ENCODE data around the gene KAT6B. TPM values are rescaled to one million over a fixed set of nuclear protein-coding genes. Genes with fewer than 3 reads are reported as not detected.

Gene KAT6B
- total RNA-seq, 4 donors from 2014 or later, result 50.0 to 75.8 (median 57.5) TPM

DNA sequence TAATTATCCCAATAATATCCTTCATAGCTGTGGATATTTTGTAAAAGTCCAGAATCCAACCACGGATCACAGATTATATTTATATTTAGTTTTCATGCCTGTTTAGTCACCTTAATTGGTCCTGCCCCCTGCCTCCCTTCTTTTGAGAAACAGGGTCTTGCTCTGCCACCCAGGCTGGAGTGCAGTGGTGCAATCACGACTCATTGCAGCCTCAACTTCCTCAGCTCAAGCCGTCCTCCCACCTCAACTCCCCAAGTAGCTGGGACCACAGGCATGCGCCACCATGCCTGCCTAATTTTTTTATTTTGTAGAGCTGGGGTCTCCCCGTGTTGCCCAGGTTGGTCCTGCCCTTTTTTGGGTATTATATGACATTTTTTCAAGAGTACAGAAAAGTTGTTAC lies 129.4 kb downstream of the KAT6B start:
- no peaks in the 10 kb centered on the region for H3K9me3 ChIP-seq
- H3K36me3 ChIP-seq, result no peaks in the 10 kb centered on the region
- intact Hi-C loops (cut with DNase I), result no loop called here
- DNase-seq (ENCODE audit: extremely low spot score), result no peak
- H3K4me1 ChIP-seq, result peaks cover 12 to 39% (median 30%) of the 10 kb centered on the region in 4 donors
- no peak overlapping the region for H3K4me3 ChIP-seq
- WGBS, result 91% methylated on average over 5 of the region's 5 CpGs
- no peaks in the 10 kb centered on the region for H3K27me3 ChIP-seq
- H3K27ac ChIP-seq (replicated peaks in 1 of 4), result no peak overlapping the region
- TF ChIP-seq POLR2AphosphoS5 (IDR thresholded peaks at IDR 0.05) (no peak), POLR2A (IDR thresholded peaks at IDR 0.05; ENCODE audit: low read depth) (no peak), EP300 (IDR thresholded peaks at IDR 0.05) (no peak)
- TF ChIP-seq, protein P1, sequence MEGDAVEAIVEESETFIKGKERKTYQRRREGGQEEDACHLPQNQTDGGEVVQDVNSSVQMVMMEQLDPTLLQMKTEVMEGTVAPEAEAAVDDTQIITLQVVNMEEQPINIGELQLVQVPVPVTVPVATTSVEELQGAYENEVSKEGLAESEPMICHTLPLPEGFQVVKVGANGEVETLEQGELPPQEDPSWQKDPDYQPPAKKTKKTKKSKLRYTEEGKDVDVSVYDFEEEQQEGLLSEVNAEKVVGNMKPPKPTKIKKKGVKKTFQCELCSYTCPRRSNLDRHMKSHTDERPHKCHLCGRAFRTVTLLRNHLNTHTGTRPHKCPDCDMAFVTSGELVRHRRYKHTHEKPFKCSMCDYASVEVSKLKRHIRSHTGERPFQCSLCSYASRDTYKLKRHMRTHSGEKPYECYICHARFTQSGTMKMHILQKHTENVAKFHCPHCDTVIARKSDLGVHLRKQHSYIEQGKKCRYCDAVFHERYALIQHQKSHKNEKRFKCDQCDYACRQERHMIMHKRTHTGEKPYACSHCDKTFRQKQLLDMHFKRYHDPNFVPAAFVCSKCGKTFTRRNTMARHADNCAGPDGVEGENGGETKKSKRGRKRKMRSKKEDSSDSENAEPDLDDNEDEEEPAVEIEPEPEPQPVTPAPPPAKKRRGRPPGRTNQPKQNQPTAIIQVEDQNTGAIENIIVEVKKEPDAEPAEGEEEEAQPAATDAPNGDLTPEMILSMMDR (IDR thresholded peaks at IDR 0.05), result no peak

DNA sequence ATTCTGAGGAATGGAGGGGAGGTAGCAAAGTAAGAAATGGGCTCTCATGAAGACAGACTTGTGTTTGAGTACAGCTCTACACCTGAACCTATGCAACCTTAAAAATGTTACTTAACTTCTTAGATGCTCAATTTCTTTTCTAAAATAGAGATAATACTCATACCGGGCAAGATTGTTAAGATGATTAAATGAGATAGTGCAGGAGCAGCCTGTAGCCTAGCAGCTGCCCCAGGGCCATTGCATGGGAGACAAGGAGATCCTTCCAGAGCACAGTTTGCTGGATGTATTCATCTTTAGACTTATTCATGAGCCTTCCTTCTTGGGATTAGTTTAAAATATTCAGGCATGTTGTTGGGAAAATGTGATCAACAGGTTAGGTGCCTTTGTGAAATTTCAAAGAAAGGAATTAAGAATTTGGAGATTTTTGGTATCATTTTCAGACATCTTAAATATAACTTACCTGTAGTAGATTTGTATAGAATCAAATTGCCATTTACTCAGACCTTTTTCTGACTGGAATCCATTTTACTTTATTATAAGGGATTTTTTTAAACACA lies 130.2 kb downstream of the KAT6B start:
- H3K36me3 ChIP-seq, result no peaks in the 10 kb centered on the region
- no peak overlapping the region for H3K27ac ChIP-seq (replicated peaks in 1 of 4)
- H3K4me1 ChIP-seq, result peaks cover 12 to 34% (median 27%) of the 10 kb centered on the region in 4 donors
- no peak overlapping the region for H3K4me3 ChIP-seq
- intact Hi-C loops (cut with DNase I), result no loop called here
- no peak for TF ChIP-seq EP300 (IDR thresholded peaks at IDR 0.05)
- TF ChIP-seq, protein P1 (IDR thresholded peaks at IDR 0.05), result no peak
- TF ChIP-seq POLR2AphosphoS5 (IDR thresholded peaks at IDR 0.05), result no peak
- TF ChIP-seq POLR2A (IDR thresholded peaks at IDR 0.05; ENCODE audit: low read depth), result no peak
- no peaks in the 10 kb centered on the region for H3K9me3 ChIP-seq
- WGBS, result 93% methylated on average over 1 of the region's 1 CpG
- H3K27me3 ChIP-seq, result no peaks in the 10 kb centered on the region
- no peak for DNase-seq (ENCODE audit: extremely low spot score)

DNA sequence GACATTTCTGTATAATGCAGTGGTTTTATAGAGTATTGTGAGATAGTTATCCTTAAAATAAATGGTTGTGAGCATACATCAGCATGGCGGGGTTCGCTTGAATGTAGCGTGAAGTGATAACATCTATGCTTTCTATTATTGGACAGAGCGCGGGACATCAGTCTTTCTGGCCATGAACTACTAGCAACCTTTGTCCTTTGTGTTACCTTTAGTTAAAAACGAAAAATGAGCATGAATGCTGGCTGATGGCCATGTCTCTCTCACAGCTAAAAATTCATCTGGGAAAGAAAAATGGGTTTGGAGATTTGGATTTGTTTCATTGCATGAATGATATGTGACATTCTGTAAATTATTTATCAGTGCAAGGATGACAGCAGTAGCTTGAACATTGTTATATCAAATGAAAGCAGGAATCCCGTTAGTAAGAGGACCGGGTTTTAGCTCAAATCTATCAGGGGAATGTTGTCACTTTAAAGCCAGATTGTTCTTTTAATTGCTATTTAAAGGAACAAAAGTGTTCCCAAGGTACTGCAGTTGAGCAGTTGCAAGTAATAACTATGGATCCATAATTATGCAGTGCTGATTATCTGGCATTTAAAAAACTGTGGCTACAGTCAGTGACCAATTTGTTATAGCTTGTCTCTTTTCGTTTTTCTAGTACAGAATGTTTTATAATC lies 131.0 kb downstream of the KAT6B start:
- Histone ChIP-seq H3K4me3 (no peak overlapping the region), H3K36me3 (no peaks in the 10 kb centered on the region), H3K9me3 (no peaks in the 10 kb centered on the region), H3K4me1 (peaks cover 12 to 31% (median 27%) of the 10 kb centered on the region in 4 donors), H3K27me3 (no peaks in the 10 kb centered on the region), H3K27ac (replicated peaks in 1 of 4) (no peak overlapping the region)
- intact Hi-C loops (cut with DNase I), result no loop called here
- WGBS, result 41% methylated on average over 9 of the region's 9 CpGs
- TF ChIP-seq EP300 (IDR thresholded peaks at IDR 0.05) (no peak), POLR2A (IDR thresholded peaks at IDR 0.05; ENCODE audit: low read depth) (no peak), POLR2AphosphoS5 (IDR thresholded peaks at IDR 0.05) (no peak)
- TF ChIP-seq, protein P1 (IDR thresholded peaks at IDR 0.05), result no peak
- DNase-seq (ENCODE audit: extremely low spot score), result no peak

DNA sequence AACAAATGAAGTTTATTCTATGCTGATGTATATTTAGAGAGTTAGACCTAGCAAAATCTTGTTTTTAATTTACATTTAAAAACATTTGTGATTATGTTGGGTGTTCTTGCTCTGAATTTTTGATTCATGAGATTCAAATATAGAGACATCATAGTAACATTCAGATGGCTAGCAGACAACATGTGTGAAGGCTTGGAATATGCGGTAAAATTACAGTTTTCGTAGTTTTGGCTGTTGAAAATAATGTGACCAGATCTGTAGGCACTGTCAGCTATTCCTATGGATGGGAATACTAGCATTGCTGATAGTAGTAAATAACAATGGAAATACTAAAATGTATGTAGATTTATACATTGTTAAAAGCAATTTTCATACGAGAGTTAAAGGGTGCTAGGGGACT lies 131.9 kb downstream of the KAT6B start:
- intact Hi-C loops (cut with DNase I), result no loop called here
- Histone ChIP-seq H3K4me3 (no peak overlapping the region), H3K4me1 (peaks cover 17 to 27% (median 23%) of the 10 kb centered on the region in 4 donors), H3K27me3 (no peaks in the 10 kb centered on the region), H3K9me3 (no peaks in the 10 kb centered on the region), H3K36me3 (no peaks in the 10 kb centered on the region), H3K27ac (replicated peaks in 1 of 4) (no peak overlapping the region)
- TF ChIP-seq POLR2AphosphoS5 (IDR thresholded peaks at IDR 0.05), result no peak
- TF ChIP-seq POLR2A (IDR thresholded peaks at IDR 0.05; ENCODE audit: low read depth), result no peak
- no peak for TF ChIP-seq EP300 (IDR thresholded peaks at IDR 0.05)
- TF ChIP-seq, protein P1 (IDR thresholded peaks at IDR 0.05), result no peak
- 98% methylated on average over 3 of the region's 3 CpGs for WGBS
- DNase-seq (ENCODE audit: extremely low spot score), result no peak
